Hematopoietic multipotent progenitor cell treated with erythropoietin and hydrocortisone succinate and interleukin-3 and kit ligand, for 15 days (in vitro differentiated cells): ENCODE results near the gene ZFHX2.
"Not testable (repeated sequence)": the region's sequence is repeated elsewhere in the genome, so short reads cannot be mapped to it uniquely, and the experiment has no call there.

ENCODE experiments used
- DNase-seq: peaks from one replicate; pipeline ENCODE4 v3.0.0-alpha.2; 2015; ENCODE audit warnings: low spot score

The ZFHX2 gene

DNA sequence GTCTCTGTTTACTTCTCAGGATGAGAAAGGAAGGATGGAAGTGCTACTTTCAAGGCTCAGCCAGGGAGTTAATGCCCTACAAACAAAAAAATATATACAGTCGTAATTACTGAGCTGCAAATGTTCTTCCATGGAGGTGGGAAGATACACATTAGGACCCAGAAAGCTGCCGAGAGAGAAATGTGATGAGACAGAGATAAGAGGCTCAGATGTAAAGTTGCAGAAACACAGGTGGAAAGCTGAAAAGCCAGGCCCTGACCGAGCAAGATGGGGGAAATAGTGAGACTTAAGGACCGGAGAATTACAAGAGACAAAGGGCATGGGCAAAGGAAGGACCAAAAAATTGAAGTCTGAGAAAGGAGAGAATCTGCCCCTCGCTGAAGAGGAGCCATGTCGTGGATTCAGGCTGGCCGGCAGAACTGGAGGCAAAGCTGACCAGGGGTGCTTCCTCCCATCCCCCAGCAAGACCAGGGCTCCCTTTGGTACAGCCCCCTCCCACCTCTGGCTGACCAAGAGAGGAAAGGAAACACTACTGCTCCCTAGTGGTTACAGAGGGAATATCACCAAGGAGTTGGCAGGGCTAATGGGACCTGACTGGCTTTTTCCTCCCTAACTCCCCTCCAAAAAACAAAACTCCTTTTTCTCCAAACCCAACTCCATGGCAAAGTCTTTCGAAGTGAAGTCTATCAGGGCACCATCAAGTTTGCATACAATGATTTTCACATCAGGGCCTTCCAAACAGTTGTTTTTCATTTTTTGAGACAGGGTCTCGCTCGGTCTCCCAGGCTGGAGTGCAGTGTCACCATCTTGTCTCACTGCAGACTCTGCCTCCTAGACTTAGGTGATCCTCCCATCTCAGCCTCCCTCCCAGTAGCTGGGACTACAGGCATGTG lies 12.1 kb downstream of the ZFHX2 start:
- DNase-seq = peak; percentile 55

DNA sequence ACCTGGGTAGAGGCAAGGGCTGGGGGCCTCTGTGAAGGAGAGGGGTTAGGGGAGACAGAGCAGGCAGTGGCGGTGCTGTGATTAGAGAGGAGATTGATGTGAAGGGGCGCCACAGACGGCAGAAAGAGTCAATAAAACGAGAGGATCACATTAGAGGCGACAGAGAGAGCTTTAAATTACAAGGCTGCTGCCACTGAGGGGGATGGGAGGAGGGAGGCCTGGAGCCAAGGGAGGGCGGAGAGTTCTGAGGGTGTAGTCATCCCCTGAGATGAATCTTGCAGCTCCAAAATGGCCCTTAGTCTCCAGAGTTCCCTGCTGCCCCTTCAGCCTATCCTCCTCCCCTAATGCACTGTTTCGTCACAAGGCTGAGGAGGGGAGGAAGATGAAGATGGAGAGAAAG lies 12.8 kb downstream of the ZFHX2 start:
- DNase-seq = no peak

DNA sequence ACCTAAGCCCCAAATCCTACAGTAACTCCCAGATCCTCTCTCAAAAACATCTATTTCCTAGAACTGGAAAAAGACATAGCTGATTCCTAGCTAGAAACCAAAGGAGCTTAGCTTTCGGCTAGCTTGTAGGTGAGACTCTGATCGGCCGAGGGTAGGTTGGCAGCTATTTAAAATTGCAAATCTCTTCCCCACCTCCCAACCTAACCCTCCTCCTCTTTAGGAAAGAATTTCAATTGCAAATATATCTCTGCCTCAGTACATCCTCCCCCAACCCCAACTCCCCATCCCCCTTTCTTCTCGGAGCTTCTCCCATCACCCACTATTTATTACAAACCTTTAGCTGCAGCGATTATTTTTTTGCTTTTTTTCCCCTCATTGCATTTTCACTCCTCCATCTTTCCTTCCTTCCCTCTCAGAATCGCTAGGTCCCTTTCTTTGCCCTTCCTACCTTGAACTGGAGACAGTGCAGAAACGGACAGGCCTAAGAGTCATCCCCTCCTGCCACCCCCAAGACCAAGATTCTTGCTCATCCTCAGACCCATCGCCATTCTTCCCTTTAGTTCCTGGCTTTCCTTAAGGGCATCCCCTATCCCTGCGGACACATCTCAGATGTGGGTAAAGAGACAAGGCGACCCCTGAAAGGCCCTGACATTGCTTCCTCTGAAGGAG lies 13.4 kb downstream of the ZFHX2 start:
- DNase-seq = no peak

DNA sequence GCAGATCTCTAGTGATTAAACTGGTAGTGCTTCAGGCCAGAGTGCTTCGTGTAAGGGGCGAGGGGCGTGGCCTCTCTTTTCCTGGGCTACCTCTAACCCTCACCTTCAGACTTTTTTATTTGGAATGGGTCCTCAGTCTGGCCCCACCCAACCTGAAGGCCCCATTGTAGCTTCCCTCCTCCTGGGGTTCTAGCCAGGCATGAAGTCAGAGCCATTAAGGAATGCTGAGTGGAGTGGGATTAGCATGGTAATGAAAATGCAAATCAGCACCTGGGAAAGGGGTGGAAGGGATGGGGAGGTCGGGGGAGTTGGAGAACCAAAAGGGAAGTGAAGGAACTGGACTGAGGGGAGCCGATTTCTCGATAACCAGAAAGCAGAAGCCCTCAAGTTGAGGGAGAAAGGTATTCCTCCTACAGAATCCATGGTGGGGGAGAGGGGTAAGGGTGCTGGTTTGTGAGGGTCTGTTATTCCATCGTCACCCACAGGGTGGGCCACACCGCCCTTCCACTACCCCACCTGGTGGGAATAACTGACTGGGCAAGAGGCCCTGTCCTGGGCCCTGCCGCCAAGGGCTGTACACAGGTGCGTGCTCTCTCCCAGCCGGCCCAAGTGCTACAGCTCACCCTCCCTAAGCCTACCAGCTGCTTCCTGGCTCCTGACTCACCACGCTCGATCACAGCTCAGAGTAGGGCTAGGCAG lies 14.1 kb downstream of the ZFHX2 start:
- no peak for DNase-seq

DNA sequence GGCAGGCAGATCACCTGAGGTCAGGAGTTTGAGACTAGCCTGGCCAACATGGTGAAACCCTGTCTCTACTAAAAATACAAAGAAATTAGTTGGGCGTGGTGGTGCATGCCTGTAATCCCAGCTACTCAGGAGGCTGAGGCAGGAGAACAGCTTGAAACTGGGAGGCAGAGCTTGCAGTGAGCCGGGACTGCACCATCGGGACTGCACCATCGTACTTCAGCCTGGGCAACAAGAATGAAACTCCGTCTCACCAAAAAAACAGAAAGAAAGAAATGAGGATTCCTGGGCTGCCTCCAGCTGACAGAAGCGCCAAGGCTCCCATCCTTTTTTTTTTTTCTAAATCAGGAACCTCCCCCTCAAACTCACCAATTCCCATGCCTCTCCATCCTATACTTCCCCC lies 14.7 kb downstream of the ZFHX2 start:
- DNase-seq = not testable (repeated sequence)

DNA sequence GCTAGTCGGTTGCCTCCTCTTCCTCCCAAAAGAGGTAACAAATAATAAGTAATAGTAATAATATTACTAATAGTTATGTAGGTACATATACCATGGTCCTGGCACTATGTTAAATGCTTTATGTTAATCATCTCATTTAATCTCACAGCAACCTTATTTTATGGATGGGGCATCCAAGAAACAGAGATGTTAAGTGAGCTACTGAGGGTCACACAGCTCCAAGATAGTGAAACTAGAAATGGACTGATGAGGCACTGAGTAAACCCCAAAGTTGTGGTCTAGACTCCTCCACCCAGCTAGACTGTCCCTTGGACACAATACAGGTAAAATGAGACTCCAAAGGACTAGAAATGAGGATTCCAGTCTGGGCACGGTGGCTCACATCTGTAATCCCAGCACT lies 15.1 kb downstream of the ZFHX2 start:
- DNase-seq = no peak

DNA sequence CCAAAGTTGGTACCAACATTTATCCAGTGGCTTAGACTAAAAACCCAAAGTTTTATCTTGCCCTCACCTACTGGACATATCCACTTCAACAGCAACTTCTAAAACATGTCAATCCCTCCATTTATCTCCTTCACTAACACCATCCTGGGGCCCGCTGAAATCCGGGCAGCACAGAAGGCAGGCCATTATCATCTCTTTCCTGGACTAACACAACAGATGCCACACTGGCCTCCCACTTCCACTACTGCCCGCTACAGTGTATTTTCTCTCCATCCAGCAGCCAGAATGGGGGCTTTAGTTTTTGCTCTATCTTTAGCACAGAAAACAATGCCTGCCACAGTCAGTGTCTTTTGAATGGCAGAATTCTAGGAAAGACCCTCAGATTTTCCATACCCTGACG lies 15.6 kb downstream of the ZFHX2 start:
- no peak for DNase-seq

DNA sequence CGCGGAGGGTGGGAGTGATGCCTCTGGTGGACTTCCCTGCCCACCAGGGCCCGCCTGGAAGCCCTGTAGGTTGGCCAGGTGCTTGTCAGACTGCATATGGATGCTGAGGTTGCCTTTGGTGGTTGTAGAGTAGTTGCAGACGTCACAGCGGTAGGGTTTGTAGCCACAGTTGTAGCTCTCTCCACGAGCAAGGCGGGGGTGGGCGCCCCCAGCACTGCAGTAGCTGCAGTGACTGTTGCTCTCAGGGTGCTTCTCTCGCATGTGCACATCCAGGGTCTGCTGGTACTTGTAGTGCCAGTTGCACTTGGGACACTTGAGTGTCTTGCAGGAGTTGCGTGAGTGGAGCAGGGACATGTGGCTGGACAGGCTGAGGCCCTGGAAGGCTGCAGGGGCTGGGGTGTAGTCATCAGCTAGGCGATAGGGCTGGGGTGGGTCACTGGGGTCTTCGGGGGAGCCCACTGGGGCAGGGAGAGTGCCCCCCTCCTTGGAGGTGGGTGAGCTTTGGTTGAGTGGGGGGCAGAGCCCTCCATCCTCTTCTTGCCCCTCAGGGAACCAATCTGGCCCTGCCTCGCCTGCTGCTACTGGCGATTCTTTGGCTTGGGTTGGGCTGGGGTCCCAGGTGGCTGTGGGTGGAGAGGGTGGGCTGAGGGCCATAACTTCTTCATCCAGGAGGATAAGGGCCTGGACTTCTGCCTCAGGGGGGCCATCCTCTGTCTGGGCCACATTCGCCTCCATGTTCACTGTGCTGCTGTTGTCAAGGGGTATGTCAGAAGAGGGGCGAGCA lies 17.7 kb downstream of the ZFHX2 start:
- DNase-seq = no peak

DNA sequence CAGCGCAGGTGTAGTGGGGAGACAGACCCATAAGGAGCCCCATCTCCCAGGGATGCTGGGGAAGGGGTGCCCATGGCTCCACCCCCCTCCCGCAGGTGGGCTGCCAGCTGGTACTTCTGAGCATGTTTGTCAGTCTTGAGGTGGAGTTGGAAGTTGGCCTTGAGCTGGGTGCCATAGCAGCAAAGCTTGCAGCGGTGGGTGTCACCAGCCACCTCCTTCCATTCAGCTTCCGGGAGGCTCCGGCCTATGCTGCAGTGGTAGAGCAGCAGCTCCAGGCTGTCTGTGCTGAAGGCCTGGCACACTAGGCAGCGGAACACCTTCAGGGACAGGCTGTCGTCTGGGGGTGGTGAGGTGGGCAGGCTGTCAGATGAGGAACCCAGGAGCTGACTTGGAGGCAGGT lies 18.9 kb downstream of the ZFHX2 start:
- no peak for DNase-seq

DNA sequence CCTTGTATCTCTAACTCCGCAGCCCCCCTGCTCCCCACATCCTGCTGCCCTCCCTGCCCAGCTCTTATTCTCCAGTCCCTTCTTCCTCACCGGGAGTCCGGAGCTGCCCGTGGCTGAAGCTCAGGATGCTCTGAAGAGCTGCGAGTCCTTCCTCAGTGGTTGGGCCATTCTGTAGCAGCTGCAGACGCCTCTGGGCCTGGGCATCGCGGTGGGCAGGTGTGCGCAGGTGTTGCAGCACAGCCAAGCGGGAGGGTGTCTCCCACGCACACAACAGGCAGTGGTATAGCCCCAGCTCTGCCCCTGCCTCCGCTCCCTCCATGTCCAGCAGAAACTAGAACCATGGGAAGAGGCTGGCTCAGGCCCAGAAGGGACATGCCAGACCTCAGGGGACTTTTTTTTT lies 20.2 kb downstream of the ZFHX2 start:
- DNase-seq = no peak

DNA sequence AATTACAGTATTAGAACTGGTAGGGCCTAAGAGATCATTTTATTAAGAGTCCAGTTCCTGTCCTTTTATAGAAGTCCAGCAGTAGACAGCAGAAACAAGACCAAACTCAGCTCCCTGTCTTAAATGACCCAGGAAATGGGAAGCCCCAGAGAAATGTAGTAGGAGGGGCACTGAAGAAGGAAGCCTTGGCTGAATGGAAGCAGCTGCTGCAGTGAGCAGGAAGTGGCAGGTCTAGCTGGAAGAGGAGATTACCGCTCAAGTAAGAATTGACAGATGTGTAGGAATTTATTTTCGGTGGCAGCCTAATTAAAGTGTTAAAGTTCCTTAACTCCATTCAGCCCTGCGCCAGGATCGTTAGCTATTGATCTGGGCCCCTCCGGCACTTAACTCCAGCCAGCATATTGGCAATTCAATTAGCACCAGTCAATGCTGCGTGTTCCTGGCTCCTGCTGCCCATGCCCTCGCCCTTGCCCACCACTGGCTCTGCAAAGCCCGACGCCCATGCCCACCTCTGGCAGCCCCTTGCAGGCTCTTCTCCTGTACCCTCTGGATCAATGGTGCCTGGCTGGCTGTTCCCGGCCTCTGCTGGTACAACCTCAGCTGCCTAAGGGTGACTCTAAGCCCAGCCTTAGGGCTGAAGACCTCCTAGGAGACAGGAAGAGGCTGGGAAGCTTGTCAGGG lies 21.1 kb downstream of the ZFHX2 start:
- DNase-seq = no peak

DNA sequence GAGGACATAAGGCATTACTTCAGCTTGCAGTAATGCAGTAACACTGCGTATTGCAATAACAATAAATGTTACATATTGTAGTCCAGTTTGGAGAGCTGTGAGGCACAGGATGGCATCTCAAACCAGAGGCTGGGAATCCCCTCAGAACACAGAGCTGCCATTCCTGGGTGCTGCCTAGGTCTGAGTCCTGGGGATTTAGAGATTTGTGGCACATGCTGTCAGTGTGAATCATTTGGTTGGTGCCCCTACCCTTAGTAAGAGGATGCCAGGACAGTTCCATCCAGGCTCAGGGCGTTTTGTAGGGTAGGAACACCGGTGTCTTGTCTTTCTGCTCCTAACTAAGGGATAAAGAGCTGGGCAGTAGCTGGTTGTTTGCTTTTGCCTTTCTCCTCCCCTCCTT lies 22.5 kb downstream of the ZFHX2 start:
- DNase-seq = no peak

DNA sequence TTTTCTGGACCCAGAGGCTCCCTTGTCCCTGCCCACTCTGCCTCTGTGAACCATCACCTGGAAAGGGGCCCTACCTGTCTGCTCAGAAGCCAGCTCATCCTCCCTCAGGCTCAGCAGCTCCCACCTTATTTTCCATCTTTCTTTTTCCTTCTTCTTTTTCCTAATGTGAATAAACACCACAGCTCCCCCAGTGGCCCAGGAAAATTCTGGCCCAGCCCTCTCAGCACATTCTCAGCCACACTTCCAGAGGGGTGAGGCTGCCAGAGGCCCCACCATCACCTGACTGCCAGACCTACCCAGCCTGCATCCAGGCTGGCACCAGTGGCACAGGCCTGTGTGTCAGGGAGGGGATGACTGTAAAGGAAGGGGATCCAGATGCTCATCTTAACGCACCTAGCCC lies 23.0 kb downstream of the ZFHX2 start:
- DNase-seq = no peak

DNA sequence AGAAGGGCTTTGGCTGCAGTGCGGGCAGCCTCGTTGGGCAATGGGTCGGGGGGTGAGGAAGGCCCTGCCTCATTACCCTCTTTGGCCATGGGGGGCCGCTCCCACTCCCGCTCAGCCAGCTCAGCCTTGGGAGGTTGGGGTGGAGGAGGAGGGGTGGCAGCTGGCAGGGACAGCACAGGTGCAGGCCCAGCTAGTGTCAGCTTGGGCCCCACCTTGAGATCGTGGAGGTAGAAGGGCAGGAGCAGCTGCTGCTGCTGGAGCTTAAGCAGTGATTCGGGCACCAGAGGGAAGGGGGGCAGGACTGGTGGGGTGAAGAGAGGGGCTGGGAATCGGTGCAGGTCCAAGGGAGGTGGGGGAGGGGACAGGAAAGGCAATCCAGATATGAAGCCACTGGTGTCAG lies 26.0 kb downstream of the ZFHX2 start:
- DNase-seq = no peak

DNA sequence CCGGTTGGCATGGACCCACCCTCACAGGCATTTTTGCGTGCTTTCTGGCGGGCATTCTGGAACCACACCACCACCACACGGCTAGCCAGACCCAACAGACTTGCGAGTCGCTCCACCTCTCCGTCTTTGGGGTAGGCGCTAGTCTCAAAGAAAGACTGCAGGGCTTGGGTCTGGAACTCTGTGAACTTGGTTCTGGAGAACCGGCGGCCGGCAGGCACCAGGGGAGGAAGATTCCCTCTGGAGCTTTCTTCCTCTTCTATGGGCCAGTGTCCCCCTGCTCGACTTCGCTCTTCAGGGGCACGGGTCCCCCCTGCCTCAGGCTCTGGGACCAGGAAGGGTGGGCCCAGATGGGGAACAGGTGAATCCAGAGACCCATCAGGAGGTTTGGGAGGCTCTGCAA lies 26.6 kb downstream of the ZFHX2 start:
- no peak for DNase-seq

DNA sequence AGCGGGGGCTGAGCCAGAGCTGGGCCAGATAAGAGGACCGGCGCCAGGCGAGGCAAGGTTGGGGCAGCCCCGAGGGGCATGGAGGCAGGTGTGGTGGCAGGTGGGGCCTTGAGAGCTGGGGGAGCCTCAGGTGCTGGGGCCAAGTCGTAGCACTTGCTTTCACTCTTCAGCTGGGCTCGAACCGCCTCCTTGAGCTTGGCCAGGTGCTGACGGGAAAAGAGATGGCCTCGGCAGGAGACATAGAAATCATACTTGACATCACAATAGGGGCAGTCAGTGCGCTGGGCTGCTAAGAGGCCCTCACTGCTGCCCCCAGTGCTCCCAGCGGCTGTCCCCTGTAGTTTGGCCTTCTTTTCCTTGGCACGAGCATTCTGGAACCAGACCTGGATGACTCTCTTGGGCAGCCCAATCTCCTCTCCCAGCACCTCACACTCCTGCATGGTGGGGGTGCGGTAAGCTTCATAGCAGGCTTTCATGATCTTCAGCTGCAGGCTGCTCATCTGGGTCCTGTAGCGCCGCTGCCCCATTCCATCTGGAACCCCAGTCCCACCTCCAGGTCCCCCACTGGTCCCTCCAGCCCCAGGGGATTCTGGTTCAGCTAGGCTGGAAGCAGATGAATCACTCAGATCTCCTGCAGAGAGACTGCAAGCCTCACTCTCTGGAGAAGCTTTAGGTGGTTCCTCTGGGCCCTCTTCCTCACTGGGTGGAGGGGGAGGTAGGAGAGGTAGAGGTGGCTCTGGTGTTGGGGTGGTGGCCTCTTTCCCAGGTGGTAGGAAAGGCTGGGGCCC lies 28.1 kb downstream of the ZFHX2 start:
- DNase-seq = no peak

DNA sequence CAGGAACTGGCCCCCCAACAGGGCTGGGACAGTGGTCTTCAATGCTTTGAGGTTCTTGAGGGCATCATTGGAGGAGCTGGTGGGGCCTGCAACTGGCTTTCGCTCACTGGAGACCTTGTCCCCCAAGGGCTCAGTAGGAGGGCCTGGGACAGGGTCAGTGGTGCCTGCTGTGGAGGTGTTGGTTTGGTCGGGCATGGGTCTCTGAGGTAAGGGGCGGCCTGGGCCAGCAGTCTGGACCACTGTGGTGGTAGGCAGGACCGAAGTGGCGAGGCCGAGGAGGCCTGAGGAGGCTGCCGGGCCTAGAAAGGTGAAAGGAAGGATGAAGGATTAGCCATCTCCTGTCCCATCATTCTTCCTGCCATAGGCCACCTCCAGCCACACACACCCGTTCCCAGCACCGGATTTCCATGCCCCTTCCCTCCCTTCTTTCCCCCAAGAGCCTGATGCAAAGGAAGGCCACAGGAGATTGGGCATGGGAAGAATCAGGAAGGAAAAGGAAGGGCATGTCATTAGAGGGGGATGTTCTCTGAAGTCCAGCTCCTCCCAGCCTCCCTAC lies 28.8 kb downstream of the ZFHX2 start:
- DNase-seq = no peak

DNA sequence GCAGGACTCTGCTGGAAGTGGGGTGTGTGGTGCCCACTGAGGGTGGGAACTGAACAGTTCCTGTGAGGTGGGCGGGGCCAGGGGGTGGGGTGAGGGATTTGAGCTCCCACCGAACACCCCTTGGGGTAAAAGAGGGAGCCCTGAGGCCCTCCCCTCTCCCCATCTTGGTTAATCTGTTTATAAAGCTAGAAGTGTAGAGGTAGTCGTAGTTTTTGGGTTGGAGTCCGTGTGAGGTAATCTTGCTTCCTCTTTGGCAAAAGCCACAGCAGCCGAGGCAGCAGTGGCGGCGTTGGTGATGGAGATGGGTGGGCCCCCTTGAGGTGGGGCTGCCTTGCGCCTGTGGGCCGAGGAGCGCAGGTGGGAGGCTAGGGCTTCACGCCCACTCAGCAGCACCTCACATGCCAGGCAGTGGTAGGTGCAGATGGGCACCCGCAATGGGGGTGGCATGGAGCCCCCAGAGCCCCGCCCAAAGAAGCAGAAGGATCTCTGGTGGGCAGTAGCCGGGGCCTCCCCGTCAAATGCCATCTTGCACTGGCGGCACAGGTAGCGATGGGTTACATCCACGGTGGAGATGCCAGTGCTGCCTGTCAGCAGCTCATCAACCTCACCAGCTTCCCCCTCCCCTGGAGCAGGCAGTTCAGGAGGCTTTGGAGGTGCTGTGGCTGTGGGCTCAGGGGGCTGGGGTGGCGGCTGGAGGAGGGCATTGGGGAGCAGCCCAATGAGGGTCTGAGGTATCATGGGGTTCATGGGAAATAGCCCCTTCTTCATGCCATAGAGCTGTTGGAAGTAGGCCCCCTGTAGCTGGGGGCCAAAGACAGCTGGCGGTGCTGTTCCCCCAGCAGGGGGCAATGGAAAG lies 29.6 kb downstream of the ZFHX2 start:
- DNase-seq = no peak

DNA sequence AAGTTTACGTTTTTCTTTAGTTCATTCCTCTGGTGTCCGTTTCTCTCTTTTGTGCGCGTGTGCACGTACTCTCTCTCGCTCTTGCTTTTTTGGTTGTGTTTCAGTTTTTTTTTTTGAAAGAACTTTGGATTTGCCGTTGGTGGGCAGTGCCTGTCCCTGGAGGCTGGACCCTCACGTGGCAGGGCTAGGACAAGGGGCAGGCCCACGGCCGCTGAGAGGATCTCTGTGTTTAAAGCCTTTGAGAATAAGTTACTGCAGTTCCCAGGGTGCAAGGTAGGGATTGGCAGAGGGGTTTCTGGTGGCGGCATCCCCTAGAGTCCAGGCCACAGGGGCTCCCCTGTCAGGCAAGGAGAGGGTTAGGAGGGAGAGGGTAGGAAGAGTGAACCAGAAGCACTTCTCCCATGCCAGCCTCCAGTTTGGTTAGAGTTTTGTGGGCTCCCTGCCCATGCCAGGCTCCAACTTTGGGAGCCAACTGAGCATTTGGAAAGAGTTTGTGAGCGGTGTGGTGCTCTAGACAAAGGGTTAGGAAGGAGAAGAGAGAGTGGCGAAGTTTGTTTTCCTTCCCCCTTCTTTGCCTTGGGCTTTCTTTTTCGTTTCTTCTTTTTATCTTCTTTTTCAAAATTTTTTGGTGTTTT lies 30.5 kb downstream of the ZFHX2 start:
- DNase-seq = no peak
